SK-N-SH (cell line): ENCODE measurements around the gene TMEM143. TPM values are rescaled to one million over a fixed set of nuclear protein-coding genes. Genes with fewer than 3 reads are reported as not detected.

ENCODE experiments used
- CTCF ChIA-PET: fragments of 300-600, 350-600 bp; formaldehyde crosslinking; extraction: SDS; loops from one replicate; lab custom pipeline; 2021; lab: Yijun Ruan, JAX
- POLR2A ChIA-PET: fragments of 350-600 bp; sonication (Branson Sonifier 250); formaldehyde crosslinking; extraction: SDS; loops from one replicate; lab custom pipeline; 2020; ENCODE audit warnings: antibody characterized with exemption, inconsistent platforms; lab: Yijun Ruan, JAX
- DNase-seq: peaks from one replicate; pipeline ENCODE4 v3.0.0; 2012
- H2AFZ ChIP-seq: fragments of 200-600 bp; sonication (generic); 2 replicates; pipeline ENCODE4 v1.8.1; 2016; ENCODE audit warnings: antibody characterized with exemption, mild to moderate bottlenecking, low read depth
- H3F3A ChIP-seq: fragments of 200-600 bp; sonication (generic); replicated peaks from 2 replicates; pipeline ENCODE3; 2016; ENCODE audit warnings: antibody characterized with exemption, mild to moderate bottlenecking; ENCODE audit not compliant: insufficient read depth
- H3K27ac ChIP-seq, 2 experiments: fragments of 200-500 bp in 1 of 2; fragments of 200-600 bp in 1 of 2; sonication (Bioruptor generic) in 1 of 2; sonication (generic), shearing (Covaris generic) in 1 of 2; 2 replicates each; pipeline versions ENCODE4 v1.5.1 to v1.6.1; 2014 to 2016; ENCODE audit warnings: low read depth in 2 of 2, inconsistent platforms in 1 of 2, low read length in 1 of 2, mild to moderate bottlenecking in 1 of 2, mixed read lengths in 1 of 2
- H3K27me3 ChIP-seq: fragments of 200-600 bp; sonication (generic), shearing (Covaris generic); 2 replicates; pipeline ENCODE4 v1.6.1; 2016; ENCODE audit warnings: mixed run types; ENCODE audit not compliant: insufficient read depth
- H3K36me3 ChIP-seq, 2 experiments: fragments of 200-500 bp in 1 of 2; fragments of 200-600 bp in 1 of 2; sonication (Bioruptor generic) in 1 of 2; sonication (generic) in 1 of 2; replicated peaks in 1 of 2; 2 replicates each; pipeline versions ENCODE3 to v1.5.1; 2014 to 2016; ENCODE audit warnings: low read length in 1 of 2, mild to moderate bottlenecking in 1 of 2; ENCODE audit not compliant: insufficient read depth in 2 of 2, control insufficient read depth in 1 of 2
- H3K4me1 ChIP-seq, 2 experiments: fragments of 200-500 bp in 1 of 2; fragments of 200-600 bp in 1 of 2; sonication (Bioruptor generic) in 1 of 2; sonication (generic), shearing (Covaris generic) in 1 of 2; 2 replicates each; pipeline versions ENCODE4 v1.5.1 to v1.6.1; 2014 to 2016; ENCODE audit warnings: low read depth in 1 of 2, low read length in 1 of 2, mixed run types in 1 of 2; ENCODE audit not compliant: insufficient read depth in 2 of 2, control insufficient read depth in 1 of 2
- H3K4me2 ChIP-seq: fragments of 200-600 bp; sonication (generic), shearing (Covaris generic); 2 replicates; pipeline ENCODE4 v1.6.1; 2017; ENCODE audit warnings: mixed run types
- H3K4me3 ChIP-seq, 2 experiments: fragments of 200-500 bp in 1 of 2; fragments of 200-600 bp in 1 of 2; sonication (Bioruptor generic) in 1 of 2; sonication (generic), shearing (Covaris generic) in 1 of 2; 2 replicates each; pipeline versions ENCODE4 v1.5.1 to v1.8.1; 2014 to 2016; ENCODE audit warnings: low read depth in 2 of 2, inconsistent platforms in 1 of 2, low read length in 1 of 2, mild to moderate bottlenecking in 1 of 2, mixed read lengths in 1 of 2, moderate library complexity in 1 of 2
- H3K79me2 ChIP-seq: fragments of 200-600 bp; sonication (generic); 2 replicates; pipeline ENCODE4 v1.8.1; 2017; ENCODE audit warnings: mild to moderate bottlenecking; ENCODE audit not compliant: insufficient read depth
- H3K9ac ChIP-seq: fragments of 200-600 bp; sonication (generic); 2 replicates; pipeline ENCODE4 v1.6.1; 2017; ENCODE audit warnings: mixed run types
- H3K9me2 ChIP-seq: fragments of 200-600 bp; sonication (generic); 2 replicates; pipeline ENCODE4 v1.6.1; 2017; ENCODE audit warnings: mixed run types
- H3K9me3 ChIP-seq: fragments of 200-600 bp; sonication (generic); 2 replicates; pipeline ENCODE4 v1.6.1; 2017; ENCODE audit warnings: mixed run types, mild to moderate bottlenecking, moderate library complexity
- H4K20me1 ChIP-seq: fragments of 200-600 bp; sonication (generic); 2 replicates; pipeline ENCODE4 v1.6.1; 2017; ENCODE audit warnings: mild to moderate bottlenecking, mixed run types; ENCODE audit not compliant: insufficient read depth
- CHD2 ChIP-seq: fragments of 150-350 bp; IDR thresholded peaks from 2 replicates; pipeline ENCODE4 v1.6.1; 2018; ENCODE audit warnings: low read length; ENCODE audit not compliant: partially characterized antibody
- EP300 ChIP-seq, 2 experiments: IDR thresholded peaks; 2 replicates each; pipeline versions ENCODE4 v1.4.0 to v1.6.1; 2012; ENCODE audit warnings: borderline replicate concordance in 1 of 2, low read depth in 1 of 2, low read length in 1 of 2
- FOSL2 ChIP-seq: IDR thresholded peaks from 2 replicates; pipeline ENCODE4 v1.4.0; 2012; ENCODE audit warnings: low read depth, mild to moderate bottlenecking, moderate library complexity, borderline replicate concordance
- FOXM1 ChIP-seq: IDR thresholded peaks from 2 replicates; pipeline ENCODE4 v1.4.0; 2012; ENCODE audit warnings: low read depth, mild to moderate bottlenecking
- GABPA ChIP-seq: IDR thresholded peaks from 2 replicates; pipeline ENCODE4 v1.4.0; 2012; ENCODE audit warnings: low read depth, mild to moderate bottlenecking
- NFIC ChIP-seq: IDR thresholded peaks from 2 replicates; pipeline ENCODE4 v1.4.0; 2012; ENCODE audit warnings: borderline replicate concordance
- NRF1 ChIP-seq: IDR thresholded peaks from 2 replicates; pipeline ENCODE4 v1.6.1; 2012; ENCODE audit warnings: low read depth, mild to moderate bottlenecking, low read length
- POLR2AphosphoS5 ChIP-seq: IDR thresholded peaks from 2 replicates; pipeline ENCODE4 v1.6.1; 2012; ENCODE audit warnings: low read depth, low read length
- RCOR1 ChIP-seq: fragments of 150-350 bp; IDR thresholded peaks from 2 replicates; pipeline ENCODE4 v1.6.1; 2017; ENCODE audit warnings: antibody characterized with exemption, low read length
- RFX5 ChIP-seq: IDR thresholded peaks from 2 replicates; pipeline ENCODE4 v1.6.1; 2012; ENCODE audit warnings: mild to moderate bottlenecking, improper control_type of control experiment, low read length
- RXRA ChIP-seq: IDR thresholded peaks from 2 replicates; pipeline ENCODE4 v1.4.0; 2012; ENCODE audit warnings: low read depth, mild to moderate bottlenecking, borderline replicate concordance
- TAF1 ChIP-seq: IDR thresholded peaks from 2 replicates; pipeline ENCODE4 v1.6.1; 2012; ENCODE audit warnings: low read depth, mild to moderate bottlenecking, low read length, moderate library complexity, borderline replicate concordance
- TCF12 ChIP-seq: IDR thresholded peaks from 2 replicates; pipeline ENCODE4 v1.4.0; 2012
- YY1 ChIP-seq: IDR thresholded peaks from 2 replicates; pipeline ENCODE4 v1.4.0; 2012; ENCODE audit warnings: low read depth, mild to moderate bottlenecking
- WGBS: methylation state at CpG from one replicate; pipeline ENCODE4 v1.1.6; 2017; ENCODE audit warnings: low lambda C conversion rate; 5-methylcytosine and 5-hydroxymethylcytosine counted together
- polyA plus RNA-seq, 3 experiments: library from polyadenylated mRNA; depleted of rRNA; stranded (reverse); fragments of >200 nt; gene quantifications; 2 replicates each; pipeline ENCODE4 v1.2.3, GENCODE V29; 2012
- TF ChIP-seq, protein P1 (sequence below): fragments of 200-600 bp; sonication (generic); IDR thresholded peaks from 2 replicates; pipeline ENCODE4 v1.6.1; 2017; ENCODE audit warnings: antibody characterized with exemption, mild to moderate bottlenecking, moderate library complexity
- TF ChIP-seq, protein P2 (sequence below): IDR thresholded peaks from 2 replicates; pipeline ENCODE4; 2012
- TF ChIP-seq, protein P3 (sequence below): fragments of 150-350 bp; IDR thresholded peaks from 2 replicates; pipeline ENCODE4 v1.6.1; 2017; ENCODE audit warnings: antibody characterized with exemption, low read length, low read depth, borderline replicate concordance
- TF ChIP-seq, protein P4 (sequence below): IDR thresholded peaks from 2 replicates; pipeline ENCODE4 v1.4.0; 2012; ENCODE audit warnings: low read depth, borderline replicate concordance
- TF ChIP-seq, protein P5 (sequence below): IDR thresholded peaks from 2 replicates; pipeline ENCODE4 v1.4.0; 2012; ENCODE audit warnings: low read depth, borderline replicate concordance
- TF ChIP-seq, protein P6 (sequence below): fragments of 150-350 bp; IDR thresholded peaks from 2 replicates; pipeline ENCODE4 v1.6.1; 2016; ENCODE audit warnings: mild to moderate bottlenecking, low read depth, low read length

TMEM143 gene
- polyA plus RNA-seq, 1 of the 3 experiments (the other 2 are of a cell fraction): 21.9 TPM

DNA sequence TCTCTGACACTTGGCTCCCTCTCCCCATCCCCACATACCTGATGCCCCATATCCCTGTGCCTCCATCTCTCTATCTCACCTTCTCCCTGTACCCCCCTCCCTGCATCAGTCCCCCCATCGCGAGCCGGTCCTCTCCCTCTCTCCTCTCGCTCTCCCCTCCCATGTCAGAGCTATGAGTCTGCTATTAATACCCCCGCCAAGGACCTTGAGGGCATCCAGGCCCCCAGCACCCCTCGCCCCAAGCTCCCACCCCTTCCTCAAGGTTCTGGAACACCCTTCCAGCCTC is 31.4 kb upstream of the TMEM143 start:
- Histone ChIP-seq H3K9ac (no peak overlapping the region), H3K27me3 (no peaks in the 10 kb centered on the region), H3K79me2 (peaks cover 13% of the 10 kb centered on the region), H3K4me3 (no peak overlapping the region), H3K9me2 (no peaks in the 10 kb centered on the region), H3K9me3 (no peaks in the 10 kb centered on the region), H3K4me2 (peak overlapping the region; percentile 93; the same call in 1 of the 2 replicates), H2AFZ (no peak overlapping the region), H3K4me1 (peaks cover 4 to 48% of the 10 kb centered on the region in 2 experiments; a peak in 3 of 4 replicates), H4K20me1 (no peaks in the 10 kb centered on the region), H3K36me3 (no peaks in the 10 kb centered on the region), H3K27ac (no peak overlapping the region), H3F3A (peaks cover 26% of the 10 kb centered on the region)
- CTCF ChIA-PET: interaction anchor here (0.6 to 1.2 kb wide), 2 partner anchors 50 to 54 kb away, joined by 3 to 5 read pairs; partner anchors contain the start of gene GRWD1
- POLR2A ChIA-PET: interaction anchor here (0.7 kb wide), 1 partner anchor 64 kb away, joined by 3 read pairs; no protein-coding TSS in a partner anchor
- TF ChIP-seq, protein P1, sequence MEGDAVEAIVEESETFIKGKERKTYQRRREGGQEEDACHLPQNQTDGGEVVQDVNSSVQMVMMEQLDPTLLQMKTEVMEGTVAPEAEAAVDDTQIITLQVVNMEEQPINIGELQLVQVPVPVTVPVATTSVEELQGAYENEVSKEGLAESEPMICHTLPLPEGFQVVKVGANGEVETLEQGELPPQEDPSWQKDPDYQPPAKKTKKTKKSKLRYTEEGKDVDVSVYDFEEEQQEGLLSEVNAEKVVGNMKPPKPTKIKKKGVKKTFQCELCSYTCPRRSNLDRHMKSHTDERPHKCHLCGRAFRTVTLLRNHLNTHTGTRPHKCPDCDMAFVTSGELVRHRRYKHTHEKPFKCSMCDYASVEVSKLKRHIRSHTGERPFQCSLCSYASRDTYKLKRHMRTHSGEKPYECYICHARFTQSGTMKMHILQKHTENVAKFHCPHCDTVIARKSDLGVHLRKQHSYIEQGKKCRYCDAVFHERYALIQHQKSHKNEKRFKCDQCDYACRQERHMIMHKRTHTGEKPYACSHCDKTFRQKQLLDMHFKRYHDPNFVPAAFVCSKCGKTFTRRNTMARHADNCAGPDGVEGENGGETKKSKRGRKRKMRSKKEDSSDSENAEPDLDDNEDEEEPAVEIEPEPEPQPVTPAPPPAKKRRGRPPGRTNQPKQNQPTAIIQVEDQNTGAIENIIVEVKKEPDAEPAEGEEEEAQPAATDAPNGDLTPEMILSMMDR: no peak
- TF ChIP-seq RXRA (no peak), RCOR1 (no peak), POLR2AphosphoS5 (no peak), YY1 (no peak), NFIC (no peak), FOXM1 (no peak), TAF1 (no peak), RFX5 (no peak), GABPA (no peak), TCF12 (no peak), FOSL2 (no peak), EP300 (IDR thresholded peaks at IDR 0.05; ENCODE audit: borderline replicate concordance in 1 of 2, low read depth in 1 of 2, low read length in 1 of 2) (no peak), NRF1 (no peak), CHD2 (no peak)
- TF ChIP-seq, protein P2, sequence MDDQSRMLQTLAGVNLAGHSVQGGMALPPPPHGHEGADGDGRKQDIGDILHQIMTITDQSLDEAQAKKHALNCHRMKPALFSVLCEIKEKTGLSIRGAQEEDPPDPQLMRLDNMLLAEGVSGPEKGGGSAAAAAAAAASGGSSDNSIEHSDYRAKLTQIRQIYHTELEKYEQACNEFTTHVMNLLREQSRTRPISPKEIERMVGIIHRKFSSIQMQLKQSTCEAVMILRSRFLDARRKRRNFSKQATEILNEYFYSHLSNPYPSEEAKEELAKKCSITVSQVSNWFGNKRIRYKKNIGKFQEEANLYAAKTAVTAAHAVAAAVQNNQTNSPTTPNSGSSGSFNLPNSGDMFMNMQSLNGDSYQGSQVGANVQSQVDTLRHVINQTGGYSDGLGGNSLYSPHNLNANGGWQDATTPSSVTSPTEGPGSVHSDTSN: no peak
- TF ChIP-seq, protein P3, sequence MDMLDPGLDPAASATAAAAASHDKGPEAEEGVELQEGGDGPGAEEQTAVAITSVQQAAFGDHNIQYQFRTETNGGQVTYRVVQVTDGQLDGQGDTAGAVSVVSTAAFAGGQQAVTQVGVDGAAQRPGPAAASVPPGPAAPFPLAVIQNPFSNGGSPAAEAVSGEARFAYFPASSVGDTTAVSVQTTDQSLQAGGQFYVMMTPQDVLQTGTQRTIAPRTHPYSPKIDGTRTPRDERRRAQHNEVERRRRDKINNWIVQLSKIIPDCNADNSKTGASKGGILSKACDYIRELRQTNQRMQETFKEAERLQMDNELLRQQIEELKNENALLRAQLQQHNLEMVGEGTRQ: no peak
- TF ChIP-seq, protein P4, sequence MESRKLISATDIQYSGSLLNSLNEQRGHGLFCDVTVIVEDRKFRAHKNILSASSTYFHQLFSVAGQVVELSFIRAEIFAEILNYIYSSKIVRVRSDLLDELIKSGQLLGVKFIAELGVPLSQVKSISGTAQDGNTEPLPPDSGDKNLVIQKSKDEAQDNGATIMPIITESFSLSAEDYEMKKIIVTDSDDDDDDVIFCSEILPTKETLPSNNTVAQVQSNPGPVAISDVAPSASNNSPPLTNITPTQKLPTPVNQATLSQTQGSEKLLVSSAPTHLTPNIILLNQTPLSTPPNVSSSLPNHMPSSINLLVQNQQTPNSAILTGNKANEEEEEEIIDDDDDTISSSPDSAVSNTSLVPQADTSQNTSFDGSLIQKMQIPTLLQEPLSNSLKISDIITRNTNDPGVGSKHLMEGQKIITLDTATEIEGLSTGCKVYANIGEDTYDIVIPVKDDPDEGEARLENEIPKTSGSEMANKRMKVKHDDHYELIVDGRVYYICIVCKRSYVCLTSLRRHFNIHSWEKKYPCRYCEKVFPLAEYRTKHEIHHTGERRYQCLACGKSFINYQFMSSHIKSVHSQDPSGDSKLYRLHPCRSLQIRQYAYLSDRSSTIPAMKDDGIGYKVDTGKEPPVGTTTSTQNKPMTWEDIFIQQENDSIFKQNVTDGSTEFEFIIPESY: no peak
- TF ChIP-seq, protein P5, sequence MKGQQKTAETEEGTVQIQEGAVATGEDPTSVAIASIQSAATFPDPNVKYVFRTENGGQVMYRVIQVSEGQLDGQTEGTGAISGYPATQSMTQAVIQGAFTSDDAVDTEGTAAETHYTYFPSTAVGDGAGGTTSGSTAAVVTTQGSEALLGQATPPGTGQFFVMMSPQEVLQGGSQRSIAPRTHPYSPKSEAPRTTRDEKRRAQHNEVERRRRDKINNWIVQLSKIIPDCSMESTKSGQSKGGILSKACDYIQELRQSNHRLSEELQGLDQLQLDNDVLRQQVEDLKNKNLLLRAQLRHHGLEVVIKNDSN: no peak
- TF ChIP-seq, protein P6, sequence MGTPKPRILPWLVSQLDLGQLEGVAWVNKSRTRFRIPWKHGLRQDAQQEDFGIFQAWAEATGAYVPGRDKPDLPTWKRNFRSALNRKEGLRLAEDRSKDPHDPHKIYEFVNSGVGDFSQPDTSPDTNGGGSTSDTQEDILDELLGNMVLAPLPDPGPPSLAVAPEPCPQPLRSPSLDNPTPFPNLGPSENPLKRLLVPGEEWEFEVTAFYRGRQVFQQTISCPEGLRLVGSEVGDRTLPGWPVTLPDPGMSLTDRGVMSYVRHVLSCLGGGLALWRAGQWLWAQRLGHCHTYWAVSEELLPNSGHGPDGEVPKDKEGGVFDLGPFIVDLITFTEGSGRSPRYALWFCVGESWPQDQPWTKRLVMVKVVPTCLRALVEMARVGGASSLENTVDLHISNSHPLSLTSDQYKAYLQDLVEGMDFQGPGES: no peak
- WGBS: 67% methylated on average over 6 of the region's 6 CpGs
- DNase-seq: no peak
